Activated naive CD8-positive, alpha-beta T cell treated with anti-CD3 and anti-CD28 coated beads, Interleukin-2, amount 10 ng/mL, durations not matched to agents 7 days and 5 days (primary cell): Measurements from ENCODE around the gene NRF1. TPM values are rescaled to one million over a fixed set of nuclear protein-coding genes. Genes with fewer than 3 reads are reported as not detected.

ENCODE experiments used
- ATAC-seq: fragments of 150-1000 bp; cut with Tn5 transposase; one replicate; pipeline ENCODE4 v1.10.0; 2021; ENCODE audit warnings: low read depth, moderate library complexity
- POLR2A ChIA-PET: fragments of 350-600 bp; sonication (Branson Sonifier 250); formaldehyde crosslinking; loops from one replicate; lab custom pipeline; 2021; ENCODE audit warnings: antibody characterized with exemption; lab: Charles Lee
- DNase-seq: peaks from one replicate; pipeline ENCODE4 v3.0.0; 2021
- H3K27ac Mint-ChIP-seq: one replicate; pipeline ENCODE4 v1.8.0; 2022; ENCODE audit warnings: mild to moderate bottlenecking, mixed read lengths
- H3K27me3 Mint-ChIP-seq: one replicate; pipeline ENCODE4 v1.8.0; 2022; ENCODE audit warnings: mild to moderate bottlenecking, moderate library complexity, mixed read lengths
- H3K36me3 Mint-ChIP-seq: one replicate; pipeline ENCODE4 v1.8.0; 2021; ENCODE audit warnings: mild to moderate bottlenecking, mixed read lengths
- H3K4me1 Mint-ChIP-seq: one replicate; pipeline ENCODE4 v1.8.0; 2021; ENCODE audit warnings: mixed read lengths
- H3K4me3 Mint-ChIP-seq: one replicate; pipeline ENCODE4 v1.8.0; 2022; ENCODE audit warnings: mild to moderate bottlenecking, moderate library complexity, mixed read lengths
- H3K9me3 Mint-ChIP-seq: one replicate; pipeline ENCODE4 v1.8.0; 2021; ENCODE audit warnings: mixed read lengths
- total RNA-seq, 2 experiments: library from RNA; stranded (reverse); gene quantifications; one replicate each; pipeline ENCODE4 v1.2.3, GENCODE V29; 2021

Gene NRF1
- total RNA-seq, 2 experiments from 2014 or later, result 32.5 to 33.6 TPM

DNA sequence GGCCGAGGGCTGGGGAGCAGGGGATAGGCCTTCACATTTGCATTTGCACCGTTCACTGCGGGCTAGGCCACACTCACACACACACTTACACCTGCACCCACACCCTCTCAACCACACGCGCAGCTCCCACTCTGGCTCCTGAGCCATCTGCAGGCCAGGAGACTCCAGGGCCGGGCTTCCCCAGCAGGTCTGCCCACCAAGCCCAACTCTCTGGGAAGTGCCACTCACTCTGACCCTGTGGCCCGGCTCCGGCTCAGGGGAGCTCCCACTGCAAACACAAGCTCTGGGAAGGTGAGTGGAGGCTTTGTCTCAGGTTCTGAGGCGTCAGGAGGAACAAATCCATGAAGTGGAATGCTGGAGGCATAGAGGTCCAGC lies 157.9 kb downstream of the NRF1 start:
- Mint-ChIP-seq H3K36me3 (no peaks in the 10 kb centered on the region), H3K4me3 (no peak overlapping the region), H3K27ac (no peak overlapping the region), H3K27me3 (peaks cover 2% of the 10 kb centered on the region), H3K4me1 (no peaks in the 10 kb centered on the region), H3K9me3 (no peaks in the 10 kb centered on the region)
- DNase-seq, result no peak
- no peak for ATAC-seq
- POLR2A ChIA-PET, result no interaction called here

- Mint-ChIP-seq H3K9me3 (no peaks in the 10 kb centered on the region), H3K27me3 (peaks cover 2% of the 10 kb centered on the region), H3K27ac (no peak overlapping the region), H3K36me3 (no peaks in the 10 kb centered on the region), H3K4me1 (no peaks in the 10 kb centered on the region), H3K4me3 (no peak overlapping the region)
- ATAC-seq, result no peak
- POLR2A ChIA-PET, result no interaction called here
- DNase-seq, result no peak
Observed at GRCh38 chr7:129769866-129770808, 158.6 kb downstream of the NRF1 start.

- ATAC-seq, result no peak
- POLR2A ChIA-PET, result no interaction called here
- no peaks in the 10 kb centered on the region for H3K9me3 Mint-ChIP-seq
Observed at GRCh38 chr7:129771201-129771927, 159.8 kb downstream of the NRF1 start.

DNA sequence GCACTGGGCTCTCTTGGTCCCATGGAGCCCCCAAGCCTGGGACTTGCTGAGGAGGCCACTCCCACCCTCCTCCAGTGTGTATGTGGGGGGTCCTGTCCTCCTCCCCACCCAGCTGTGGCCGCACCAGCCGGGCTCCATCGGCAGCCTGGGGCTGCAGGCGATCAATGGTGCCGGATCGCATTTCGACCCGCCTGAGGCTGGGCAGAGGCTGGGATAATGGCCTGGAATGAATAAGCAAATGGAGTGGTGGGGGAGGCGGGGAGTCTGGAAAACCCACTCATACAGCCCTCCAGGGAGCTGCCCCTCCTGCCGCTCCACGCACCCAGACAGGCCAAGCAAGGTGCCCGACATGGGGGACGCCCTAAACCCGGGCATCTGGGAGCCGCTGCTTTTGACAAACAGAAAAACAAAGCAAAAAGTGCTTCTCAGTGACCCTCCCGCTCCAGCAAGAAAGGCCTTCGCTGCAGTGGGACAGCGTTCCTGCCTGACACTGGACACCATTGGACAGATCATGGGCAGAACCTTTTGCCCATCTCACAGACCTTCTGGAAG lies 160.5 kb downstream of the NRF1 start:
- DNase-seq, result no peak
- H3K27ac Mint-ChIP-seq, result no peak overlapping the region
- H3K4me1 Mint-ChIP-seq, result no peaks in the 10 kb centered on the region
- H3K27me3 Mint-ChIP-seq, result peaks cover 11% of the 10 kb centered on the region
- H3K9me3 Mint-ChIP-seq, result no peaks in the 10 kb centered on the region
- no peak for ATAC-seq
- H3K36me3 Mint-ChIP-seq, result no peaks in the 10 kb centered on the region
- no peak overlapping the region for H3K4me3 Mint-ChIP-seq
- POLR2A ChIA-PET, result no interaction called here

More at GRCh38 chr7:129771201-129771927, 159.8 kb downstream of the NRF1 start:
- H3K4me1 Mint-ChIP-seq, result no peaks in the 10 kb centered on the region
- peaks cover 6% of the 10 kb centered on the region for H3K27me3 Mint-ChIP-seq
- H3K36me3 Mint-ChIP-seq, result no peaks in the 10 kb centered on the region
- no peak for DNase-seq
- no peak overlapping the region for H3K4me3 Mint-ChIP-seq
- no peak overlapping the region for H3K27ac Mint-ChIP-seq

DNA sequence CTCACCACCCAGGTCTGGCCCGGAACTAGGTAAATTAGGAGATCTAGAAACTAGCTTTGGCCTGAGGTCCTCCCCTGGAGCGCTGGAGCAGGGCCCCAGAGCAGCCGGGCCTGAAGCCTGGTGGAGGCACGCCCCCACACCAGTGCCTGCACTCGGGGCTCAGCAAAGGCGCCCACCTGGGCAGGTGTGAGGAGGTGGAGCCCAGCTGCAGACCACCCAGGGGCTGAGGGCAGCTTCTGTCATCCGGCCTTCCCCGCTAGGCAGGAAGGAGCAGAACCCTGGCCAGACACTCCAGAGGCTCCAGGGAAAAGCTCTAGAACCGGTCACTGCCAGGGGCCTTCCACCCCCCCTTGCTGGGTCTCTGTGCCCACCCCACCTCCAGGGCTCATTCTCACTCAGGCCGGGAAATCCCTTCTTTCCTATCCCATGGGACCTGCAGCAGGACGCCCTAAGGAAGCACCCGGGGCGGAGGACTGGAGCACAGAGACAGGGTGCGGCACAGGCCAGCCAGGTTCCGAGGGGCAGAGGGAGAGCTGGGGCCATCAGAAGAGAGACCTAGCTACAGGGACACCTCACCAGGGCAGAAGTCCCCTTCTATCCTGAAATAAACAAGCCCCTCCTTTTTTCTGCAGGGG lies 161.2 kb downstream of the NRF1 start:
- Mint-ChIP-seq H3K4me3 (no peak overlapping the region), H3K27me3 (peaks cover 18% of the 10 kb centered on the region), H3K4me1 (no peaks in the 10 kb centered on the region), H3K9me3 (no peaks in the 10 kb centered on the region), H3K36me3 (no peaks in the 10 kb centered on the region), H3K27ac (no peak overlapping the region)
- DNase-seq (no peak), ATAC-seq (no peak)
- POLR2A ChIA-PET, result no interaction called here

GRCh38 chr7:129773328-129773731 lies 161.8 kb downstream of the NRF1 start:
- no peaks in the 10 kb centered on the region for H3K36me3 Mint-ChIP-seq
- H3K27ac Mint-ChIP-seq, result no peak overlapping the region
- no peak for DNase-seq
- H3K27me3 Mint-ChIP-seq, result peaks cover 24% of the 10 kb centered on the region
- POLR2A ChIA-PET, result no interaction called here
- no peak overlapping the region for H3K4me3 Mint-ChIP-seq
- no peak for ATAC-seq
- H3K9me3 Mint-ChIP-seq, result no peaks in the 10 kb centered on the region
- peaks cover 2% of the 10 kb centered on the region for H3K4me1 Mint-ChIP-seq

GRCh38 chr7:129773871-129774270 lies 162.4 kb downstream of the NRF1 start:
- no peak overlapping the region for H3K27ac Mint-ChIP-seq
- peaks cover 29% of the 10 kb centered on the region for H3K27me3 Mint-ChIP-seq
- POLR2A ChIA-PET, result no interaction called here
- no peaks in the 10 kb centered on the region for H3K9me3 Mint-ChIP-seq
- peaks cover 4% of the 10 kb centered on the region for H3K4me1 Mint-ChIP-seq
- DNase-seq (no peak), ATAC-seq (no peak)
- no peaks in the 10 kb centered on the region for H3K36me3 Mint-ChIP-seq
- H3K4me3 Mint-ChIP-seq, result no peak overlapping the region

- peaks cover 4% of the 10 kb centered on the region for H3K4me1 Mint-ChIP-seq
- H3K9me3 Mint-ChIP-seq, result no peaks in the 10 kb centered on the region
- H3K27me3 Mint-ChIP-seq, result peaks cover 31% of the 10 kb centered on the region
- DNase-seq (no peak), ATAC-seq (no peak)
- no peak overlapping the region for H3K4me3 Mint-ChIP-seq
- H3K36me3 Mint-ChIP-seq, result no peaks in the 10 kb centered on the region
- no peak overlapping the region for H3K27ac Mint-ChIP-seq
- POLR2A ChIA-PET, result no interaction called here
Observed at GRCh38 chr7:129774359-129774758, 162.8 kb downstream of the NRF1 start.

- Mint-ChIP-seq H3K36me3 (no peaks in the 10 kb centered on the region), H3K27me3 (peaks cover 31% of the 10 kb centered on the region), H3K4me1 (peaks cover 4% of the 10 kb centered on the region), H3K27ac (no peak overlapping the region), H3K4me3 (no peak overlapping the region), H3K9me3 (no peaks in the 10 kb centered on the region)
- POLR2A ChIA-PET, result no interaction called here
- DNase-seq (no peak), ATAC-seq (no peak)
Observed at GRCh38 chr7:129774871-129775694, 163.6 kb downstream of the NRF1 start.

DNA sequence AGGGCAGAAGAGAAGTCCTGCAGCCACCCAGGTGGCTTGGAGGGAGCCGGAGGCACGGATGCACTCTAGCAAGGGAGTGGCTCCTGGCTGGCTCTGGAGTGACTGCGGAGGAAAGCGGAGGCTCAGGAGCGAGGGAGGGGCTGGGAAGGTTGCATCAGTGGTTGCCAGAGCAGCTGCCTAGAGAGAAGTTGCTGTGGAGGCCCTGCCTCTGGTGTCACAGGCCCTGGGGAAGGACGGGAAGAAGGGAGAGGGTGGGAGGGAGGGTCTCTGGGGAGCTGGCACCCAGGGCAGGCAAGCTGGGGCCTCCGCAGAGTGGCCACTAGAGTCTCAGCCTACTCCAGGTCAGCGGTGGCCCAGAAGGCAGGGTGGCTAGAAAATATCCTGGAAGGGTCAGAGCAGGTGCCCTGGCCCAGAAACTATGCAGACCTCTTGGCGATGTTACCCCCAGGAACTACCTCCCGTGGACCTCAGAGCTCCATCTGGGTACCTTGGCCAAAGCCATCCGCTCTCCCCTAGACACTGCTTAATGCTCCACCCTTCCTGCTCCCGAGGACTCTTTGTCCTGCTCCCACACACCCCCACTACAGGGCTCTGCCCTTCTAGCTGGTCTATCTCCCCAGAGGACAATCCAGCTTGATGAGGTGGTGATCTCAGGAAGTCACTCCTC lies 164.3 kb downstream of the NRF1 start:
- POLR2A ChIA-PET, result no interaction called here
- no peak overlapping the region for H3K27ac Mint-ChIP-seq
- no peak for ATAC-seq
- H3K27me3 Mint-ChIP-seq, result peaks cover 31% of the 10 kb centered on the region
- peaks cover 4% of the 10 kb centered on the region for H3K4me1 Mint-ChIP-seq
- no peaks in the 10 kb centered on the region for H3K9me3 Mint-ChIP-seq
- DNase-seq, result no peak
- no peaks in the 10 kb centered on the region for H3K36me3 Mint-ChIP-seq
- no peak overlapping the region for H3K4me3 Mint-ChIP-seq

DNA sequence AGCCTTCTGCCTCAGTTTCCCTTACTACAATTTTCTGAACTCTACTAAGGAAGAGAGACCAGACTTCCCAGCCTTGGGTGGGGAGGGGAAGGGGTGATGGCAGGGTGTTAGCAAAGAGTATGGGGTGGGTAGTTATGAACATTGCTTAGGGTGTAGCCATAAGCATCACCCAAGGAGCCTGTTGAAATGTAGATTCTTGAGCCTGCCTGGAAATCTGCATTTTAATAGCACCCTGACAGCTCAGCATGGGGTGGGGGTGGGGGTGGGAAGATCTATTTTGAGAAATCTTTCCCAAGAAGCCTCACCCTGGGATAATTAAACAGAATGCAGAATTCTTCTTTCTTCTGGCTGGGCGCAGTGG lies 164.8 kb downstream of the NRF1 start:
- Mint-ChIP-seq H3K4me3 (no peak overlapping the region), H3K4me1 (peaks cover 8% of the 10 kb centered on the region), H3K27me3 (peaks cover 36% of the 10 kb centered on the region), H3K9me3 (no peaks in the 10 kb centered on the region), H3K27ac (no peak overlapping the region), H3K36me3 (no peaks in the 10 kb centered on the region)
- no peak for ATAC-seq
- DNase-seq, result no peak
- POLR2A ChIA-PET, result no interaction called here

GRCh38 chr7:129777195-129777844 lies 165.8 kb downstream of the NRF1 start:
- ATAC-seq (no peak), DNase-seq (no peak)
- peaks cover 44% of the 10 kb centered on the region for H3K27me3 Mint-ChIP-seq
- no peaks in the 10 kb centered on the region for H3K36me3 Mint-ChIP-seq
- no peak overlapping the region for H3K27ac Mint-ChIP-seq
- no peak overlapping the region for H3K4me3 Mint-ChIP-seq
- POLR2A ChIA-PET, result no interaction called here
- no peaks in the 10 kb centered on the region for H3K9me3 Mint-ChIP-seq
- H3K4me1 Mint-ChIP-seq, result peaks cover 15% of the 10 kb centered on the region
